ENCODE data around the gene TEKT3.
A peak's percentile ranks its signal among the peaks of the same experiment; 100 is the strongest.

Gene TEKT3

GRCh38 chr17:15260376-15261257 lies 80.8 kb downstream of the TEKT3 start:
- peak overlapping the region; percentile 48 for H2AFZ ChIP-seq (ENCODE audit: low read length, unreplicated experiment)
- peak overlapping the region; percentile 84 for H3K27ac ChIP-seq (ENCODE audit: low read depth, low read length)
- H3K79me2 ChIP-seq (ENCODE audit: control insufficient read depth, insufficient read depth, low read length, unreplicated experiment), result peaks cover 55% of the 10 kb centered on the region
- H3K36me3 ChIP-seq (ENCODE audit: insufficient read depth, low read length), result peaks cover 24% of the 10 kb centered on the region
- H3K4me1 ChIP-seq (ENCODE audit: control insufficient read depth, insufficient read depth, low read length, unreplicated experiment), result peaks cover 57% of the 10 kb centered on the region
- H3K27me3 ChIP-seq (ENCODE audit: insufficient read depth, low read length), result no peaks in the 10 kb centered on the region
- peak overlapping the region; percentile 92 for H3K4me3 ChIP-seq (ENCODE audit: low read depth, low read length)

- Histone ChIP-seq H3K79me2 (ENCODE audit: control insufficient read depth, insufficient read depth, low read length, unreplicated experiment) (peaks cover 79% of the 10 kb centered on the region), H3K27me3 (ENCODE audit: insufficient read depth, low read length) (no peaks in the 10 kb centered on the region), H3K27ac (ENCODE audit: low read depth, low read length) (peak overlapping the region; percentile 70), H2AFZ (ENCODE audit: low read length, unreplicated experiment) (no peak overlapping the region), H3K4me3 (ENCODE audit: low read depth, low read length) (peak overlapping the region; percentile 52; the same call in 1 of the 2 replicates), H3K36me3 (ENCODE audit: insufficient read depth, low read length) (peaks cover 46% of the 10 kb centered on the region), H3K4me1 (ENCODE audit: control insufficient read depth, insufficient read depth, low read length, unreplicated experiment) (peaks cover 42% of the 10 kb centered on the region)
These were observed 83.4 kb downstream of the TEKT3 start for GRCh38 chr17:15257796-15258512.

GRCh38 chr17:15257258-15257788 lies 84.1 kb downstream of the TEKT3 start:
- Histone ChIP-seq H3K27me3 (ENCODE audit: insufficient read depth, low read length) (no peaks in the 10 kb centered on the region), H2AFZ (ENCODE audit: low read length, unreplicated experiment) (peak overlapping the region; percentile 90), H3K36me3 (ENCODE audit: insufficient read depth, low read length) (peaks cover 48% of the 10 kb centered on the region), H3K79me2 (ENCODE audit: control insufficient read depth, insufficient read depth, low read length, unreplicated experiment) (peaks cover 85% of the 10 kb centered on the region), H3K27ac (ENCODE audit: low read depth, low read length) (peak overlapping the region; percentile 70), H3K4me3 (ENCODE audit: low read depth, low read length) (peak overlapping the region; percentile 52), H3K4me1 (ENCODE audit: control insufficient read depth, insufficient read depth, low read length, unreplicated experiment) (peaks cover 42% of the 10 kb centered on the region)

- peaks cover 80% of the 10 kb centered on the region for H3K79me2 ChIP-seq (ENCODE audit: control insufficient read depth, insufficient read depth, low read length, unreplicated experiment)
These were observed 84.7 kb downstream of the TEKT3 start for GRCh38 chr17:15256689-15257088.

GRCh38 chr17:15255713-15256454 lies 85.5 kb downstream of the TEKT3 start:
- H2AFZ ChIP-seq (ENCODE audit: low read length, unreplicated experiment), result no peak overlapping the region
- peaks cover 60% of the 10 kb centered on the region for H3K36me3 ChIP-seq (ENCODE audit: insufficient read depth, low read length)
- H3K79me2 ChIP-seq (ENCODE audit: control insufficient read depth, insufficient read depth, low read length, unreplicated experiment), result peaks cover 79% of the 10 kb centered on the region
- no peak overlapping the region for H3K4me3 ChIP-seq (ENCODE audit: low read depth, low read length)
- H3K27ac ChIP-seq (ENCODE audit: low read depth, low read length), result no peak overlapping the region
- H3K27me3 ChIP-seq (ENCODE audit: insufficient read depth, low read length), result no peaks in the 10 kb centered on the region
- peaks cover 42% of the 10 kb centered on the region for H3K4me1 ChIP-seq (ENCODE audit: control insufficient read depth, insufficient read depth, low read length, unreplicated experiment)

More at GRCh38 chr17:15256689-15257088, 84.7 kb downstream of the TEKT3 start:
- H3K4me3 ChIP-seq (ENCODE audit: low read depth, low read length), result peak overlapping the region; percentile 52
- peak overlapping the region; percentile 90 for H2AFZ ChIP-seq (ENCODE audit: low read length, unreplicated experiment)
- no peaks in the 10 kb centered on the region for H3K27me3 ChIP-seq (ENCODE audit: insufficient read depth, low read length)
- H3K27ac ChIP-seq (ENCODE audit: low read depth, low read length), result peak overlapping the region; percentile 70; the same call in 1 of the 2 replicates
- peaks cover 42% of the 10 kb centered on the region for H3K4me1 ChIP-seq (ENCODE audit: control insufficient read depth, insufficient read depth, low read length, unreplicated experiment)
- peaks cover 55% of the 10 kb centered on the region for H3K36me3 ChIP-seq (ENCODE audit: insufficient read depth, low read length)

Measured in ACC112 (cell line).